Measurements from ENCODE around the gene COMMD10. TPM values are rescaled to one million over a fixed set of nuclear protein-coding genes. Genes with fewer than 3 reads are reported as not detected.

COMMD10 gene
- total RNA-seq, 3 donors from 2014 or later (not counting 1 experiment from before 2014, with no cell fraction given): 28.7 to 41.1 (median 35.1) TPM

DNA sequence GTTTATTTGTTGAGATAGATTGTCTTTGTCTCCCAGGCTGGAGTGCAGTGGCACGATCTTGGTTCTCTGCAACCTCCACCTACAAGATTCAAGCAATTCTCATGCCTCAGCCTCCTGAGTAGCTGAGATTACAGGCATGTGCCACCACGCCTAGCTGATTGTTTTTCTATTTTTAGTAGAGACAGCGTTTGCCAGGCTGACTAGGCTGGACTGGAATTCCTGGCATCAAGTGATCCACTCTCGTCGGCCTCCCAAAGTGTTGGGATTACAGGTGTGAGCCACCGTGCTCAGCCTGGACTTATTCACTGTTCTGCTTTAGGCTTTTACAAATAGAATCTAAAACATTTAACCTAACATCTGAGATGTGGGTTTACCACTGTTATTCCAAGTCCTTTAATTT is 91.3 kb downstream of the COMMD10 start:
- Histone ChIP-seq H3K4me3 (ENCODE audit: low read length) (no peak overlapping the region), H3K27me3 (ENCODE audit: control insufficient read depth, insufficient read depth, low read length) (no peaks in the 10 kb centered on the region), H3K4me1 (ENCODE audit: control insufficient read depth, insufficient read depth, low read length) (no peaks in the 10 kb centered on the region), H3K9me3 (ENCODE audit: control insufficient read depth, insufficient read depth, low read length) (no peaks in the 10 kb centered on the region), H3K36me3 (ENCODE audit: control insufficient read depth, insufficient read depth, low read length) (no peaks in the 10 kb centered on the region), H3K27ac (ENCODE audit: low read length) (no peak overlapping the region)
- H3K4me3 Mint-ChIP-seq: no peak overlapping the region
- TF ChIP-seq, protein P1, sequence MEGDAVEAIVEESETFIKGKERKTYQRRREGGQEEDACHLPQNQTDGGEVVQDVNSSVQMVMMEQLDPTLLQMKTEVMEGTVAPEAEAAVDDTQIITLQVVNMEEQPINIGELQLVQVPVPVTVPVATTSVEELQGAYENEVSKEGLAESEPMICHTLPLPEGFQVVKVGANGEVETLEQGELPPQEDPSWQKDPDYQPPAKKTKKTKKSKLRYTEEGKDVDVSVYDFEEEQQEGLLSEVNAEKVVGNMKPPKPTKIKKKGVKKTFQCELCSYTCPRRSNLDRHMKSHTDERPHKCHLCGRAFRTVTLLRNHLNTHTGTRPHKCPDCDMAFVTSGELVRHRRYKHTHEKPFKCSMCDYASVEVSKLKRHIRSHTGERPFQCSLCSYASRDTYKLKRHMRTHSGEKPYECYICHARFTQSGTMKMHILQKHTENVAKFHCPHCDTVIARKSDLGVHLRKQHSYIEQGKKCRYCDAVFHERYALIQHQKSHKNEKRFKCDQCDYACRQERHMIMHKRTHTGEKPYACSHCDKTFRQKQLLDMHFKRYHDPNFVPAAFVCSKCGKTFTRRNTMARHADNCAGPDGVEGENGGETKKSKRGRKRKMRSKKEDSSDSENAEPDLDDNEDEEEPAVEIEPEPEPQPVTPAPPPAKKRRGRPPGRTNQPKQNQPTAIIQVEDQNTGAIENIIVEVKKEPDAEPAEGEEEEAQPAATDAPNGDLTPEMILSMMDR (IDR thresholded peaks at IDR 0.05): no peak
- no peak for DNase-seq
- 92% methylated on average over 6 of the region's 6 CpGs for WGBS (ENCODE audit: insufficient coverage)
- intact Hi-C loops (cut with micrococcal nuclease): no loop called here
- no peaks in the 10 kb centered on the region for H3K36me3 Mint-ChIP-seq
- peaks cover 0 to 6% of the 10 kb centered on the region in 2 donors for H3K9me3 Mint-ChIP-seq
- H3K4me1 Mint-ChIP-seq: peaks cover 4 to 15% of the 10 kb centered on the region in 2 donors
- ATAC-seq: no peak
- H3K27ac Mint-ChIP-seq: no peak overlapping the region
- no peaks in the 10 kb centered on the region for H3K27me3 Mint-ChIP-seq (ENCODE audit: low read depth in 2 of 2)

DNA sequence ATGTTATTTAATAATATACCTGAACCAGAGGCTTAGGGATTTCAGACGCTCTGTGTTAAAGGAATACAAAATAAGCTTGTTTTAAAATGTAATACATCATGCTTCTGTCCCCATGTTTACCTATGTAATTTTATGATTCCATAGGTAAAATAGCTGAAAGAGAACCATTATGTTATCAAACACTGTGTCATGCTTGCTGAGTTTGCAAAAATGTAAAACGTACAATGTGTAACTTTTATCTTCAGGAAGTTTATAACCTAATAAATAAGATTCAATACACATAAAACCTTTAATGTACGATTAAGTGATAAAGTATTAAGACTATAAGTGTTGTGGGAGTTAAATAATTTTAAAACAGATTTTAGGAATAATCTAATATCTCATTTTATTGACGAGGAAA is 94.1 kb downstream of the COMMD10 start:
- peaks cover 0 to 3% of the 10 kb centered on the region in 2 donors for H3K9me3 Mint-ChIP-seq
- no peak overlapping the region for H3K4me3 Mint-ChIP-seq
- H3K27ac Mint-ChIP-seq: no peak overlapping the region
- Histone ChIP-seq H3K27ac (ENCODE audit: low read length) (no peak overlapping the region), H3K36me3 (ENCODE audit: control insufficient read depth, insufficient read depth, low read length) (no peaks in the 10 kb centered on the region), H3K4me3 (ENCODE audit: low read length) (no peak overlapping the region), H3K4me1 (ENCODE audit: control insufficient read depth, insufficient read depth, low read length) (no peaks in the 10 kb centered on the region), H3K9me3 (ENCODE audit: control insufficient read depth, insufficient read depth, low read length) (no peaks in the 10 kb centered on the region), H3K27me3 (ENCODE audit: control insufficient read depth, insufficient read depth, low read length) (no peaks in the 10 kb centered on the region)
- no peak for ATAC-seq
- intact Hi-C loops (cut with micrococcal nuclease): no loop called here
- 58% methylated on average over 1 of the region's 4 CpGs for WGBS (ENCODE audit: insufficient coverage)
- no peaks in the 10 kb centered on the region for H3K36me3 Mint-ChIP-seq
- H3K4me1 Mint-ChIP-seq: peaks cover 4 to 19% of the 10 kb centered on the region in 2 donors
- TF ChIP-seq, protein P1 (IDR thresholded peaks at IDR 0.05): no peak
- no peak for DNase-seq
- H3K27me3 Mint-ChIP-seq (ENCODE audit: low read depth in 2 of 2): no peaks in the 10 kb centered on the region

DNA sequence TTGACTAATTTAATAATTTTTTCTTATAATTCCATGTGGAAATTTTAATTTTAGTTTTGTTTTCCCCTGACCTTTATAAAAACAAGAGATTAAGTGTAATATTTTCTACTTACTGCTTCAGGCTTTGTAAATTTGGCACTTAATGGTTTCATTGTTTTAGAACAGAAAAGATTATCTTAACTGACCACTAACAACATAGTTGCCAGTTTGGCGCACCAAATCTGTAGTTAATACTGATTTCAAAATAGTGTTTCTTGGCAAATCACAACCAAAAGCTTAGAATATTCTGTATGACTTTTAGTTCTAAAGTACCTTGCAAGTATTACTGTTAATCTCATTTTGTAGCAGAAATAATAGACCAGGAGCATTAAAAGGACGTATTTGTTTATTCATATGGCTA is 124.3 kb downstream of the COMMD10 start:
- Mint-ChIP-seq H3K27ac (no peak overlapping the region), H3K36me3 (no peaks in the 10 kb centered on the region), H3K4me3 (no peak overlapping the region), H3K4me1 (peaks cover 5 to 12% of the 10 kb centered on the region in 2 donors), H3K9me3 (no peaks in the 10 kb centered on the region), H3K27me3 (ENCODE audit: low read depth in 2 of 2) (no peaks in the 10 kb centered on the region)
- Histone ChIP-seq H3K9me3 (ENCODE audit: control insufficient read depth, insufficient read depth, low read length) (no peaks in the 10 kb centered on the region), H3K27ac (ENCODE audit: low read length) (no peak overlapping the region), H3K4me1 (ENCODE audit: control insufficient read depth, insufficient read depth, low read length) (no peaks in the 10 kb centered on the region), H3K27me3 (ENCODE audit: control insufficient read depth, insufficient read depth, low read length) (no peaks in the 10 kb centered on the region), H3K36me3 (ENCODE audit: control insufficient read depth, insufficient read depth, low read length) (no peaks in the 10 kb centered on the region), H3K4me3 (ENCODE audit: low read length) (no peak overlapping the region)
- 91% methylated on average over 1 of the region's 2 CpGs for WGBS (ENCODE audit: insufficient coverage)
- TF ChIP-seq, protein P1 (IDR thresholded peaks at IDR 0.05): no peak
- no peak for ATAC-seq
- intact Hi-C loops (cut with micrococcal nuclease): no loop called here
- DNase-seq: no peak

DNA sequence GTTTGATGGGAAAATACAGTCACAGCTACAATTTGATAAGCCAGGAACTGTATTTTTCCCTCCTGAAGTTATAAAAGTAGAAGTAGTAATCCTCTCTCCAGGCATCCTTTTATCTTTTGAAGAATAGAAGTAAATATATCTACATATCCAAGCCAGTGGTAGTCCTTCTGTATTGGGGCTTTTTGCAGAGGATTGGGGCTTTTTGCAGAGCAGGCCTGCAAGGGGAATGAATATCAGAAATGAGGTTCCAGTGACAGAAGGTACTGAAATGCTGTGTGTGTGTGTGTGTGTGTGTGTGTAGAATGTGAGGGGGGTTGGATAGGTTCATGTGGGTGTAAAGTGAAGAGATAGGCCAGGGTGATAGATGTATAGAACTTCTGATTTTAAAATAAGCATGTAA is 127.4 kb downstream of the COMMD10 start:
- H3K4me1 ChIP-seq (ENCODE audit: control insufficient read depth, insufficient read depth, low read length): no peaks in the 10 kb centered on the region
- Mint-ChIP-seq H3K4me1 (peaks cover 5 to 12% of the 10 kb centered on the region in 2 donors), H3K27me3 (ENCODE audit: low read depth in 2 of 2) (no peaks in the 10 kb centered on the region), H3K36me3 (no peaks in the 10 kb centered on the region), H3K4me3 (no peak overlapping the region), H3K27ac (no peak overlapping the region), H3K9me3 (no peaks in the 10 kb centered on the region)
- TF ChIP-seq, protein P1 (IDR thresholded peaks at IDR 0.05): no peak
- no peak overlapping the region for H3K4me3 ChIP-seq (ENCODE audit: low read length)
- no peak overlapping the region for H3K27ac ChIP-seq (ENCODE audit: low read length)
- DNase-seq (no peak), ATAC-seq (no peak)
- H3K36me3 ChIP-seq (ENCODE audit: control insufficient read depth, insufficient read depth, low read length): no peaks in the 10 kb centered on the region
- intact Hi-C loops (cut with micrococcal nuclease): no loop called here
- no peaks in the 10 kb centered on the region for H3K27me3 ChIP-seq (ENCODE audit: control insufficient read depth, insufficient read depth, low read length)
- no peaks in the 10 kb centered on the region for H3K9me3 ChIP-seq (ENCODE audit: control insufficient read depth, insufficient read depth, low read length)
